ENCODE measurements around the gene PROCR. TPM values are rescaled to one million over a fixed set of nuclear protein-coding genes. Genes with fewer than 3 reads are reported as not detected.
"Not testable (repeated sequence)": the region's sequence is repeated elsewhere in the genome, so short reads cannot be mapped to it uniquely, and the experiment has no call there.

The PROCR gene
- total RNA-seq, 4 donors from 2014 or later: 16.4 to 26.6 (median 23.4) TPM

- no peak overlapping the region for H3K27ac ChIP-seq
- 35% methylated on average over 2 of the region's 2 CpGs for WGBS
- H3K4me1 ChIP-seq: peaks cover 39% of the 10 kb centered on the region
- no peaks in the 10 kb centered on the region for H3K9me3 ChIP-seq
- H3K4me3 ChIP-seq: no peak overlapping the region
- H3K27me3 ChIP-seq: no peaks in the 10 kb centered on the region
- no peak for DNase-seq (ENCODE audit: low spot score in 2 of 2)
- TF ChIP-seq CTCF (IDR thresholded peaks at IDR 0.05): peak in 1 of 2 donors; percentile 50
- no peak for TF ChIP-seq POLR2AphosphoS5 (IDR thresholded peaks at IDR 0.05)
- H3K36me3 ChIP-seq: peaks cover 33% of the 10 kb centered on the region
These were observed 26.7 kb upstream of the PROCR start for GRCh38 chr20:35145141-35145564.

GRCh38 chr20:35146299-35146919 lies 25.5 kb upstream of the PROCR start:
- Histone ChIP-seq H3K4me3 (peak overlapping the region; percentile 86), H3K9me3 (no peaks in the 10 kb centered on the region), H3K27ac (peak overlapping the region; percentile 83), H3K27me3 (no peaks in the 10 kb centered on the region), H3K4me1 (peaks cover 44% of the 10 kb centered on the region), H3K36me3 (peaks cover 26% of the 10 kb centered on the region)
- no peak for TF ChIP-seq EP300 (IDR thresholded peaks at IDR 0.05)
- peak in 1 of 2 donors; percentile 10 for TF ChIP-seq CTCF (IDR thresholded peaks at IDR 0.05)
- peak in 1 of 2 donors; percentile 73 for DNase-seq (ENCODE audit: low spot score in 2 of 2)
- 4% methylated on average over 23 of the region's 23 CpGs for WGBS

- H3K4me3 ChIP-seq: peak within 1 kb of the TSS; percentile 86
- peaks cover 20% of the 10 kb centered on the region for H3K36me3 ChIP-seq
- TF ChIP-seq EP300 (IDR thresholded peaks at IDR 0.05) (no peak), POLR2A (IDR thresholded peaks at IDR 0.05) (peak; percentile 33 to 52), CTCF (IDR thresholded peaks at IDR 0.05) (no peak), POLR2AphosphoS5 (IDR thresholded peaks at IDR 0.05) (peak; percentile 5 to 78 (median 38))
- no peaks in the 10 kb centered on the region for H3K27me3 ChIP-seq
- H3K9me3 ChIP-seq: no peaks in the 10 kb centered on the region
- peak within 1 kb of the TSS; percentile 83 for H3K27ac ChIP-seq
- peaks cover 44% of the 10 kb centered on the region for H3K4me1 ChIP-seq
- WGBS: under 1% methylated on average over 39 of the region's 42 CpGs
- peak; percentile 95 to 96 for DNase-seq (ENCODE audit: low spot score in 2 of 2)
These were observed 24.8 kb upstream of the PROCR start, which contains the start of gene EDEM2 for GRCh38 chr20:35146920-35147574. EDEM2 (minus strand) TSS chr20:35147336; CDS start chr20:35147258, 78 bp downstream.

- Histone ChIP-seq H3K4me1 (peaks cover 47% of the 10 kb centered on the region), H3K36me3 (peaks cover 16% of the 10 kb centered on the region), H3K27ac (peak overlapping the region; percentile 83), H3K4me3 (peak overlapping the region; percentile 86)
- DNase-seq (ENCODE audit: low spot score in 2 of 2); H3K9me3 ChIP-seq; H3K27me3 ChIP-seq: not testable (repeated sequence)
- WGBS: 1% methylated on average over 19 of the region's 19 CpGs
These were observed 24.2 kb upstream of the PROCR start for GRCh38 chr20:35147575-35148071.

GRCh38 chr20:35150846-35151579 lies 20.9 kb upstream of the PROCR start:
- 77% methylated on average over 6 of the region's 6 CpGs for WGBS

More at GRCh38 chr20:35150846-35151579, 20.9 kb upstream of the PROCR start:
- H3K4me1 ChIP-seq: peaks cover 30% of the 10 kb centered on the region
- DNase-seq (ENCODE audit: low spot score in 2 of 2): no peak
- TF ChIP-seq POLR2A (IDR thresholded peaks at IDR 0.05) (no peak), CTCF (IDR thresholded peaks at IDR 0.05) (no peak), EP300 (IDR thresholded peaks at IDR 0.05) (no peak), POLR2AphosphoS5 (IDR thresholded peaks at IDR 0.05) (no peak)
- no peak overlapping the region for H3K27ac ChIP-seq
- no peaks in the 10 kb centered on the region for H3K36me3 ChIP-seq
- no peaks in the 10 kb centered on the region for H3K9me3 ChIP-seq
- no peaks in the 10 kb centered on the region for H3K27me3 ChIP-seq
- no peak overlapping the region for H3K4me3 ChIP-seq
